Testis (tissue), 3 donors: ENCODE results near the gene NAB1. TPM values are rescaled to one million over a fixed set of nuclear protein-coding genes. Genes with fewer than 3 reads are reported as not detected.
A peak's percentile ranks its signal among the peaks of the same experiment; 100 is the strongest.

Source experiments
- DNase-seq: peaks from one replicate; pipeline ENCODE4 v3.0.0-alpha.2; 2019
- H3K27ac ChIP-seq, 2 donors: fragments of 200-600 bp; sonication (generic); one replicate each; pipeline ENCODE4 v1.5.1; 2019
- H3K27me3 ChIP-seq: fragments of 200-600 bp; sonication (generic); one replicate; pipeline ENCODE4 v1.5.1; 2019
- H3K36me3 ChIP-seq: fragments of 200-600 bp; sonication (generic); one replicate; pipeline ENCODE4 v1.5.1; 2017; ENCODE audit warnings: low read depth; ENCODE audit errors: missing control alignments
- H3K4me1 ChIP-seq: fragments of 200-600 bp; sonication (generic); one replicate; pipeline ENCODE4 v1.5.1; 2019
- H3K4me3 ChIP-seq, 2 donors: fragments of 200-600 bp; sonication (generic); one replicate each; pipeline ENCODE4 v1.5.1; 2017 to 2019
- H3K9me3 ChIP-seq: fragments of 200-600 bp; sonication (generic); one replicate; pipeline ENCODE4 v1.5.1; 2017
- CTCF ChIP-seq, 3 experiments: fragments of 450-650 bp in 2 of 3; fragments of 200-600 bp in 1 of 3; sonication (generic) in 1 of 3; IDR thresholded peaks; one replicate each; pipeline ENCODE4 v1.5.1; 2016 to 2019; ENCODE audit warnings: antibody characterized with exemption in 3 of 3, mild to moderate bottlenecking in 2 of 3, moderate library complexity in 1 of 3
- POLR2A ChIP-seq: fragments of 450-650 bp; IDR thresholded peaks from one replicate; pipeline ENCODE4 v1.6.1; 2017; ENCODE audit warnings: antibody characterized with exemption, mild to moderate bottlenecking, moderate library complexity
- WGBS, 2 donors: methylation state at CpG; one replicate each; pipeline ENCODE4 v1.1.5; 2018; 5-methylcytosine and 5-hydroxymethylcytosine counted together
- intact Hi-C: fragments of 100-400 bp; cut with DNase I; formaldehyde crosslinking; loops from one replicate; pipeline ENCODE4 v1.15.1; 2023; ENCODE audit warnings: low total_unique reads
- polyA plus RNA-seq: library from polyadenylated mRNA; stranded (reverse); fragments of 350-450 nt; fragmentation: Illumina TruSeq; extraction: RNeasy Lipid Tissue Mini Kit (QIAGEN cat#74804); gene quantifications from one replicate; pipeline ENCODE4 v1.2.3, GENCODE V29; 2014; ENCODE audit warnings: low read depth, low replicate concordance; ENCODE audit not compliant: insufficient read depth
- total RNA-seq, 2 donors: library from RNA; depleted of rRNA; stranded (reverse); fragments of >200 nt; gene quantifications; one replicate each; pipeline ENCODE4 v1.2.3, GENCODE V29; 2016

The NAB1 gene
- total and polyA plus RNA-seq, 3 donors from 2014 or later = 33.8 to 81.0 (median 61.4) TPM

- Histone ChIP-seq H3K27ac (peak overlapping the region in 1 of 2 donors; percentile 38), H3K4me3 (no peak overlapping the region), H3K27me3 (no peaks in the 10 kb centered on the region), H3K36me3 (no peaks in the 10 kb centered on the region), H3K9me3 (no peaks in the 10 kb centered on the region), H3K4me1 (peaks cover 30% of the 10 kb centered on the region)
- 63 to 71% methylated on average over 4 of the region's 4 CpGs for WGBS, 2 donors
- no peak for TF ChIP-seq CTCF (IDR thresholded peaks at IDR 0.05)
- no peak for TF ChIP-seq POLR2A
- intact Hi-C loops = no loop called here
- no peak for DNase-seq
These were observed 8.8 kb downstream of the NAB1 start for GRCh38 chr2:190657474-190658255.

GRCh38 chr2:190659553-190659952, 10.7 kb downstream of the NAB1 start:
- intact Hi-C loops = no loop called here

GRCh38 chr2:190662754-190663153, 13.9 kb downstream of the NAB1 start:
- Histone ChIP-seq H3K27me3 (no peaks in the 10 kb centered on the region), H3K27ac (no peak overlapping the region), H3K4me1 (peaks cover 15% of the 10 kb centered on the region), H3K4me3 (no peak overlapping the region), H3K9me3 (no peaks in the 10 kb centered on the region), H3K36me3 (no peaks in the 10 kb centered on the region)
- intact Hi-C loops = no loop called here
- DNase-seq = no peak
- 65 to 72% methylated on average over 3 of the region's 3 CpGs for WGBS, 2 donors
- TF ChIP-seq POLR2A (no peak), CTCF (IDR thresholded peaks at IDR 0.05) (no peak)

More at GRCh38 chr2:190659553-190659952, 10.7 kb downstream of the NAB1 start:
- no peak overlapping the region for H3K4me3 ChIP-seq
- peaks cover 27% of the 10 kb centered on the region for H3K4me1 ChIP-seq
- 94% methylated on average over 5 to 8 of the region's 8 CpGs for whole genome bisulfite sequencing, 2 donors
- H3K9me3 ChIP-seq = no peaks in the 10 kb centered on the region
- no peaks in the 10 kb centered on the region for H3K36me3 ChIP-seq
- no peaks in the 10 kb centered on the region for H3K27me3 ChIP-seq
- DNase-seq = no peak
- no peak for TF ChIP-seq POLR2A
- no peak for TF ChIP-seq CTCF (IDR thresholded peaks at IDR 0.05)
- no peak overlapping the region for H3K27ac ChIP-seq

- 48 to 76% methylated on average over 2 of the region's 2 CpGs for WGBS, 2 donors
- H3K4me3 ChIP-seq = no peak overlapping the region
- H3K27ac ChIP-seq = no peak overlapping the region
These were observed 14.5 kb downstream of the NAB1 start for GRCh38 chr2:190663348-190663747.

More at GRCh38 chr2:190663348-190663747, 14.5 kb downstream of the NAB1 start:
- Histone ChIP-seq H3K4me1 (peaks cover 9% of the 10 kb centered on the region), H3K27me3 (no peaks in the 10 kb centered on the region), H3K9me3 (no peaks in the 10 kb centered on the region), H3K36me3 (no peaks in the 10 kb centered on the region)
- DNase-seq = no peak
- intact Hi-C loops = no loop called here
- TF ChIP-seq CTCF (IDR thresholded peaks at IDR 0.05) = no peak
- TF ChIP-seq POLR2A = no peak
